Measurements from ENCODE around the gene UBE2U. TPM values are rescaled to one million over a fixed set of nuclear protein-coding genes. Genes with fewer than 3 reads are reported as not detected.
A peak's percentile ranks its signal among the peaks of the same experiment; 100 is the strongest.

The UBE2U gene
- total and polyA plus RNA-seq, 7 donors, result not detected

DNA sequence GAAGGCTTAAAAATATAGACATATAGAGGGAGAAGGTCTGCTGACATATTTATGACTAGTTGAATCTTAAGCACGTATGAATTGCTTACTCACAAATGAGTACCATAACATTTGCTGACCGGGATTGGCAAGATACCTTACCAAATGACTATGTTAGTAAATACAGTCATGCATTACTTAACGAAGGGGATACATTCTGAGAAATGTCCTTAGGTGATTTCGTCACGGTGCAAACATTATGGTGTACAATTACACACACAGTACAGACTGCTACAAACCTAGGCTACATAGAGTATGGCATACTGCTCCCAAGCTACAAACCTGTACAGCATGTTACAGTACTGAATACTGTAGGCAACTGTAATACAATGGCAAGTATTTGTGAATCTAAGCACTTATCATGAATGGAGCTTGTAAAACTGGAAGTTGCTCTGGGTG, 19.4 kb upstream of the UBE2U start:
- TF ChIP-seq CTCF (IDR thresholded peaks at IDR 0.05) (no peak), POLR2AphosphoS5 (IDR thresholded peaks at IDR 0.05) (no peak)
- no peak for DNase-seq
- Histone ChIP-seq H3K27me3 (no peaks in the 10 kb centered on the region), H3K4me3 (no peak overlapping the region), H3K4me1 (peaks cover 0 to 13% (median 7%) of the 10 kb centered on the region in 4 donors), H3K36me3 (peaks cover 0 to 4% (median 0%) of the 10 kb centered on the region in 4 donors), H3K9me3 (no peaks in the 10 kb centered on the region), H3K27ac (peak overlapping the region in 1 of 4 donors; percentile 14)
- WGBS, 2 donors, result 73 to 75% methylated on average over 5 of the region's 5 CpGs
- intact Hi-C loops (cut with DNase I), result no loop called here

DNA sequence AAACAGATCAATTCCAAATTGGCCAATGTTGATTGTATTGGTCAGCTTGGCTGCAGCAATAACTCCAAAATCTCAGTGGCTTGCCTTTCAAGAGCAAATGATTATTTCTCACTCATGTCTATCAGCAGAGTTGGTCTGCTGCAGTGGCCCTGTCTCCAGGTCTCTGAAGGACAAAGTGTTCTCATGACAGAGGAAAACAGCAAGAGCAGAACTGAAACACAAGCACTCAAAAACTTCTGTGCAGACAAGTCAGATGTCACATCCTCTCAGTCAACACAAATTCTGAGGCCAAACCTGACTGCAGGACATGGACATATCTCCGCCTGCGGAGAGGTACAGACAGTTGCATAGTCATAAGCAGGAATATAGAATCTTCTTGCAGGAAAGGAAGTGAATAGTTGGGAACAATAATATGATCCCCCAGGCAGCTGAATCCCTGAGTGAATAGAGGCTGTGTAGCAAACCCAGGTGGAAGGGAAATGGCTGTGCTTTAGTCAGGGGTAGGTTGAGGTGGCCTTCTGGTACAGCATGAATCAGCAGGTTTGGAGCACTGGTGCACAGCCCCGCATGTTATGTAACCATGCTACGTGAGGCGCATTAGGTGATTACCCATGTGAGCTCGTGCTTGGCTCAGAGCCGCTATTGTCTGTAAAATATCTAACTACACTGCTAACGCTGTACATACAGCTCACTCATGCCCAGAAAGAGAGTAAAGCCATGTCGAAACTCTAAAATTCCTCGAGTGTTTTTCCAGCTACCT, 17.1 kb upstream of the UBE2U start:
- Histone ChIP-seq H3K27me3 (no peaks in the 10 kb centered on the region), H3K36me3 (no peaks in the 10 kb centered on the region), H3K27ac (no peak overlapping the region), H3K4me1 (peaks cover 0 to 13% (median 7%) of the 10 kb centered on the region in 4 donors), H3K4me3 (no peak overlapping the region), H3K9me3 (no peaks in the 10 kb centered on the region)
- DNase-seq, result no peak
- 80 to 88% methylated on average over 10 of the region's 10 CpGs for WGBS, 2 donors
- intact Hi-C loops (cut with DNase I), result no loop called here
- TF ChIP-seq POLR2A (IDR thresholded peaks at IDR 0.05) (no peak), CTCF (IDR thresholded peaks at IDR 0.05) (no peak), POLR2AphosphoS5 (IDR thresholded peaks at IDR 0.05) (no peak), EP300 (IDR thresholded peaks at IDR 0.05) (no peak)

GRCh38 chr1:64186898-64187280, 16.5 kb upstream of the UBE2U start:
- intact Hi-C loops (cut with DNase I), result no loop called here
- WGBS, 2 donors, result 87 to 88% methylated on average over 7 of the region's 7 CpGs
- H3K27ac ChIP-seq, result no peak overlapping the region

DNA sequence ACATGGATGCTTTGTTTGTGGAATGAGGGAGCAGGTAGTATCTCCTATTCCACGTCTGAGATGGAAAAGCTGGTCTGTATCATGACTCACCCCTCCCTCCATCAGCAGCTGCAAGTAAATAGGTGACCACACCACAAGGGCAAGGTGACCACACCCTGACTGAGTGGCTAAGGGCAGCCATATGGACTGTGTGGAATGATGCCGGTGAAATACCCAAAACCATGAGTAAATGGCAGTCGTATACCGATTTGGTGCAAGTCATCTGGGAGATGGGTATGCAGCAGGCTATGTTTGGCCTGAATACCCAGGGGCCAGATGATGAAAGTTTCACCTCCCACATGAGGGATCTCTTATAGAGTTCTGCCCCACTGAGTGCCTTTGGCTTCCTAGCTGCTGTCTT, 15.8 kb upstream of the UBE2U start:
- no peaks in the 10 kb centered on the region for H3K36me3 ChIP-seq
- intact Hi-C loops (cut with DNase I), result no loop called here
- H3K9me3 ChIP-seq, result no peaks in the 10 kb centered on the region
- peaks cover 0 to 13% (median 7%) of the 10 kb centered on the region in 4 donors for H3K4me1 ChIP-seq
- H3K4me3 ChIP-seq, result no peak overlapping the region
- H3K27me3 ChIP-seq, result no peaks in the 10 kb centered on the region
- DNase-seq, result no peak
- TF ChIP-seq EP300 (IDR thresholded peaks at IDR 0.05), result no peak
- no peak for TF ChIP-seq POLR2A (IDR thresholded peaks at IDR 0.05)
- TF ChIP-seq POLR2AphosphoS5 (IDR thresholded peaks at IDR 0.05), result no peak
- no peak for TF ChIP-seq CTCF (IDR thresholded peaks at IDR 0.05)
- 83 to 91% methylated on average over 4 of the region's 4 CpGs for WGBS, 2 donors
- H3K27ac ChIP-seq, result no peak overlapping the region

More at GRCh38 chr1:64186898-64187280, 16.5 kb upstream of the UBE2U start:
- Histone ChIP-seq H3K4me1 (peaks cover 0 to 13% (median 7%) of the 10 kb centered on the region in 4 donors), H3K4me3 (no peak overlapping the region), H3K36me3 (no peaks in the 10 kb centered on the region), H3K9me3 (no peaks in the 10 kb centered on the region), H3K27me3 (no peaks in the 10 kb centered on the region)
- no peak for DNase-seq
- no peak for TF ChIP-seq EP300 (IDR thresholded peaks at IDR 0.05)
- TF ChIP-seq POLR2AphosphoS5 (IDR thresholded peaks at IDR 0.05), result no peak
- TF ChIP-seq POLR2A (IDR thresholded peaks at IDR 0.05), result no peak
- TF ChIP-seq CTCF (IDR thresholded peaks at IDR 0.05), result no peak

Data from sigmoid colon (tissue), 7 donors.